GM19372 (cell line): Measurements from ENCODE around the gene UTP11.

Source experiments
- ATAC-seq: cut with Tn5 transposase; IDR thresholded peaks from one replicate; pipeline ENCODE4 v1.9.1; 2021; ENCODE audit warnings: mild to moderate bottlenecking, low read depth, moderate library complexity; ENCODE audit not compliant: unreplicated experiment

UTP11 gene

DNA sequence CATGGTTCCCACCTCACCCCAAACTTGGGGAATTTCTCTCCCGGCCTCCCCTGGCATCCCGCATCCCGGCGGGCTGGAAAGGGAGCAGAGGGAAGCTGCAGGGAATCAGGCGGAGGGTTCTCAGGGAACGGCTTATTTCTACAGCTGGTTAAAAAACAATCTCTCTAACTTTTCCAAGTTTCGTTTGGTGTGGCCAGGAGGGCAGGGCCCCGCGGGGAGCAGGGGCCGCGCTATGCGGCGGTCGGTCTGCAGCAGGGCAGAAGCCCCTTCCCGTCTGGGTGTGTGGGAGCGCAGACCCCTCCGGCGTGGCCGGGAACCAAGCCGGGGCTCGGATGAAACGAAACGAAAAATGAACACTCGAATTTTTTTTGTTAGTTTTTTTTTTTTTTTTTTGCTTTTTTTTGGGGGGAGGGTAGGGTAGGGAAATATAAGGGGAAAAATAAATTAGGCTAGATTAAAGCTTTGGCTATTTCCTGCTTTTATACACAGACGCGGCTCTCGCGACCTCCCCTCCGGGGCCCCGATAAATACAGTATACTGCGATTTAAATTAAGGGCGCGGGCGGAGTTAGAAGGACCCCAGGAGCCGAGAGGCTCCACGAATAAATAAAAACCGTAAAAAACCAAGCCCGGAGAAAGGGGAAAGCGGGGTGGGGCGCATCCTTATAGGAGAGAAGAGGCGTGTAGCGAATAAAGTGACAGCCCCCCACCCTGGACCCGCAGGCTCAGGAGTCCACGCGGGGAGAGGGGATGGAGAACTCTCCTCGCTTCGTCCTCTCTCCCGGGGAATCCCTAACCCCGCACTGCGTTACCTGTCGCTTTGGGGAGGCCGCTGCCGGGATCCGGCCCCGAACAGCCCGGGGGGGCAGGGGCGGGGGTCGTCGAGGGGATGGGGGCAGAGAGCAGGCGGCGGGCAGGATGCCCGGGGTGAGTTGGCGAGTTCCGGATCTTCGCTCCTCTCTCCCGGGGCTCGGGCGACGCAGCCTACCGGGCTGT lies 32.0 kb downstream of the UTP11 start:
- no peak for ATAC-seq

DNA sequence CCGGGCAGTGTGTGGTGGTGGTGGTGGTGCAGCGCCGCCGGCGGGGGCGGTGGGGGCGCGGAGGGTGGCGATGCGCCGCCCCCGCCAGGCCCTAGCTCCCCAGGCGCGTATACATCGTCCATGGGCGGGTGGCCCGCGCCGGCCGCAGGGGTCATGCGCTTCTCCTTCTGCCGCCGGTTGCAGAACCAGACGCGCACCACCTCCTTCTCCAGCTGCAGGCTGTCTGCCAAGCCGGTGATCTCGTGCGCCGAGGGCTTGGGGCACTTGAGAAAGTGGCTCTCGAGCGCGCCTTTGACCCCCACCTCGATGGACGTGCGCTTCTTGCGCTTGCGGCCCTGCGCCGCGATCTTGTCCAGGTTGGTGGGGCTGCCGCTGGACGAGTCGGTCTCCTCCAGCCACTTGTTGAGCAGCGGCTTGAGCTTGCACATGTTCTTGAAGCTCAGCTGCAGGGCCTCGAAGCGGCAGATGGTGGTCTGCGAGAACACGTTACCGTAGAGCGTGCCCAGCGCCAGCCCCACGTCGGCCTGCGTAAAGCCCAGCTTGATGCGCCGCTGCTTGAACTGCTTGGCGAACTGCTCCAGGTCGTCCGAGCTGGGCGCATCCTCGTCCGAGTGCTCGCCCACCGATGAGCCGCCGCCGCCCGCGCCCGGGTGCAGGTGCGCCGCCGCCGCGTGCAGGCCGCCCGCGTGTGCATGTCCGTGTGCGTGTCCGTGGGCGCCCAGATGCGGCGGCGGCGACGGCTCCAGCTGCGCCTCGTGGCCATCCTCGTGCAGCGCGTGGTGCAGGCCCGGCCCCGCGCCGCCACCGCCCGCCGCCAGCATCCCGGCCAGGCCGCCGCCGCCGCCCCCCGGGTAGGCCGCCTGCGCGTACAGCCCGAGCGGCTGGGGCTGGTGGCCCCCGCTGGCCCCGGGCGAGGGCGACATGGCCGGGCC lies 33.1 kb downstream of the UTP11 start:
- no peak for ATAC-seq

GRCh38 chr1:38046333-38046883 lies 33.9 kb downstream of the UTP11 start, which contains the start of gene POU3F1:
POU3F1 (minus strand) TSS chr1:38046793; CDS start chr1:38046743, 50 bp downstream.
- ATAC-seq: no peak

DNA sequence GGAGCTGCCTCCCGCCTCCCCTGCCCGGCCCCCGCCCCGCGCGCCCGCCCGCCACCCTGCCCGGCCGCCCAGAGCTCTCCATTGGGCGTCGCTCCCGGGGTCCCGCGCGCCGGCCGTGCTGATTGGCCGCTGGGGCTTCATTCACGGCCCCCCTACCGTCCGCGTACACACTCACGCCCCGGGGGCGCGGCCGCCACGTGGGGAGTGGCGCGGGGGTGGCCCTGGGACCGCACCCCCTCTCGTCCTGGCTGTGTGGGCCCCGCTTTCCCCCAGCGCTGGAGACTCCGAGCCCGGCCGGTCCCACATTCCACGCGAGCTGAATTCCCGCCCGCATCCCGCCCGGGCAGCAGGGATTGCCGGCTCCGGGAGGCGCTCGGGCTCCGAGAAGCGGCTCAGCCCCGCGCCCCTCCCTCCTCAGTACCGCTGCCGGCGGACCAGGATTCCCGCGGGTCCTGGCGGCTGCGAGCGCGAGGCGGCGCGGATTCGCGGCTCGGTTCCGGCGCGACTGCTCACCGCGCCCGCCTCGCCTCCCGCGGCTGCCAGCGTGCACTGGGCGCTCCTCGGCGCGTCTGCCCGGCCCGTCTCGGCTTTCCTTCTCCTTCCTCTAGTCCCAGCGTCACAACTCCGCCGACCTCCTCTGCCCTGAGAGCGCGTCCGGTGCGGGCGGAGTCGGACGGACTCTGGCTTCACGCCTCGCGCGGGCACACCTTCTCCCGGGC lies 34.5 kb downstream of the UTP11 start:
- ATAC-seq: peak; percentile 70

DNA sequence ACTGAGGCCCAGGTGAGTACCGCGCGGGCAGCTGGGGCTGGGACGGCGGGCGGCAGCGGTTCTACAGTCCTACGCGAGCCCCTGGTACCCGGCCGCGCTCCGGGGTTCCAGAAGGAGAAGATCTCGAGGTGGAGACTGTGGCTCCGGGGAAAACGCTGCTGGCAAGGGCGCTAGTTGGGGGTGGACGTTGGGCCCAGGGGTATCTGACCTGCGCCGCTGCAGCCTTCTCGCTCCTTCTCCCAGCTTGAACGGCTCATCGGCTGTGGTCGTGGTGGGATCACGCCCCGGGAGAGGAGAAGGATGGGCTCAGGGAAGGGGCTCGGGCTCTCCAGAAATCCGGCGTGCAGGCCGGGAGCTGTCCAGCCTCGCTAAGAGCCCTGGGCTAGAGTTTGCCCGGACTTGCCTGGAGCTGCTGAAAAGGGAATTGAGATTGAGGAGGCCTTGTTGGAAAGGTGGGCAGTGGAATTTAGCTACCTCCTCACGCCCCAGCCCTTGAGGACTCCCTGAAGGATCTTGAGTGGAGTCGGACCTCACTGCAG lies 35.1 kb downstream of the UTP11 start:
- no peak for ATAC-seq

- ATAC-seq: no peak
Measured at GRCh38 chr1:38050397-38051078, 38.0 kb downstream of the UTP11 start.

- ATAC-seq: no peak
Measured at GRCh38 chr1:38051079-38051543, 38.6 kb downstream of the UTP11 start.

- no peak for ATAC-seq
Measured at GRCh38 chr1:38052750-38053415, 40.3 kb downstream of the UTP11 start.

DNA sequence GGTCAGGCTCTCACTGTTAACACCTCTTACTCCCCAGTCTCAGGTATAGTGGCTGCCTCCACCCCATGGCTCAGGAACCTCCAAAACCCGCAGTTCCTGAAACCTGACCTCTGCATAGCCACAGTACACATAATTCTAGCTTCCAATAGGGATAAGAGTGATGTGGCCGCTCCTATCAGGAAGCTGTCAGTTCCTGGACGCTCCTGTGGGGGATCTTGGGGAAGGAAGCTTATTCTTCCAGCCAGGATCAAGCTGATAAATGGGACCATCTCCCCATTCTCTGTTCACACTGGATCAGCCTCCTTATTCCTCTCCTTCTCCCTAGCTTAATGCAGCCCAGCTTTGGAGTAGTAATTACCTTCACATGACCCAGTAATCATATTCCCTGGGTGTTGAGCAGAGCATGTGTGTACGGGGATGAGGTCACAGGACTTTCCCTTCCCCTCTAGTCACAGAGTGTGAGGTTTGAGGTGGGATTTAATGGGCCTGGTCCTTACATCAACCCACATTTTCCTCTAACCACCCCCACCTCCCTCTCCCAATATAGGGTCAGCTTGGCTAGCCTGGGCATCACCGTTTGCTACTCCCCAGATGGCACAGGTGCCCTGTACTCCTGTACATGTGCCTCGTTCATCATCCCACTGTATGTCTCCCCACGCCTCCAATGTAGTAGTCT lies 41.0 kb downstream of the UTP11 start:
- ATAC-seq: no peak

GRCh38 chr1:38055398-38055797 lies 42.9 kb downstream of the UTP11 start:
- no peak for ATAC-seq

GRCh38 chr1:38055965-38056364 lies 43.4 kb downstream of the UTP11 start:
- ATAC-seq: no peak

- no peak for ATAC-seq
Measured at GRCh38 chr1:38059635-38060250, 47.2 kb downstream of the UTP11 start.

GRCh38 chr1:38060498-38060897 lies 48.0 kb downstream of the UTP11 start:
- ATAC-seq: no peak

DNA sequence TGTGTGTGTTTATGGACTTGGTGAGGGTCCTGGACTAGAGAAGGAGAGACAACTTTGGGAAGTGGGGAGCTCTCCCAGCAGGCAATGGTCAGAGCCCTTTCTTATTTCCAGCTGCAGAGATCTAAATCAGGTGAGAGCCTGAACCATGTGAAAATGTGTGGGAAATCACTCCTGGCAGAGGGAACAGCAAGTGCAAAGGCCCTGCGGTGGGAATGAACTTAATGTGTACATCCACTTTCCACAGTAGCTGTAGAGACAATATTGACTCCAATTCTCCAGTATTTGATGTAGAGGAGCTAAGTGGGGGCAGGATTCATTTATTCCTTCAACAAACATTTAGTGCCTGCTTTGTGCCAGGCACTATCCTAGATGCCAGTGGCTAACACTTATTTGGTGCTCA lies 48.8 kb downstream of the UTP11 start:
- no peak for ATAC-seq

- no peak for ATAC-seq
Measured at GRCh38 chr1:38061883-38062328, 49.4 kb downstream of the UTP11 start.

DNA sequence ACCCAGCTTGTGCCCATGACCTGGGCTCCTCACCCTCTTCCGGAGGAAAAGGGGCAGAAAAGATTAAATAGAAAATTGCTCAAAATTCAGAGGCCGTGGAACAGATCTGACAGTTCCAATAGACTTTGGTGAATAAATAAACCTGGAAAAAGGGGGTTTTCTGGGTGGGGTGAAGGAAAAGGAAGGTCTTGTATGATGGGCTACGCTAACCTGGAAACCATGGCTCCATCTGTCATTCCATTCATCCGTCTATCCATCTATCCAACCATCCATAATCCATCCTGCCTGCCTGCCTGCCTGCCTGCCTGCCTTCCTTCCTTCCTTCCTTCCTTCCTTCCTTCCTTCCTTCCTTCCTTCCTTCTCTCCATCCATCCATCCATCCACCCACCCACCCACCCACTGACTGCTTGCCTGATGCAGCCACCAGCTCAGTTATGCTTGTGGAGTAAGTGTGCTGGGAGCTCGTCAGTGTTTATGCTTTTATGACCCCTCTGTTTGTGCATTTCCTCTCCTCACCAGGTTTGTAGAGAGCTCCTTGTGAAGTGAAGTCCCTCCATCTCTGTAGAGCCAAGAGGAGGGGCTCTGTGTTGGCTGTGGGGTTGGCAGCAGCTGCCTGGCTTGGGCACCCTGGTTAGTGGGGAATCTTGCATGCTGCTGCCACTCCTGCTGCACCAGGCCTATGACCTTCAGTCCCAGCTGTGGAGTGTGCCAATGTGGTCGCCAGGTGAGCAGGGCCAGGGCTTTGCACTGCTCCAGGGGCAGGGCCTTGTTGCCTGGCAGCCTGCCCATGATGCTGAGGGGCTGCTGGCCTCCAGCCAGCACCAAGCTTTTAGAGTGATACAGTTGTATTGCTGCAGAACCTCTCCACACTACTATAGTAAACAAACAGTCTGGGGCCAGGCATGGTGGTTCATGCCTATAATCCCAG lies 50.1 kb downstream of the UTP11 start:
- no peak for ATAC-seq
